Esophagus squamous epithelium (tissue), 5 donors: ENCODE data around the gene IRF3. TPM values are rescaled to one million over a fixed set of nuclear protein-coding genes. Genes with fewer than 3 reads are reported as not detected.

Experiments
- DNase-seq: peaks from one replicate; lab custom pipeline; 2025; lab: John Stamatoyannopoulos, UW
- H3K27ac ChIP-seq, 4 donors: fragments of 200-600 bp; sonication (generic); one replicate each; pipeline ENCODE4 v1.5.1; 2016 to 2019; ENCODE audit warnings: mild to moderate bottlenecking in 1 of 4
- H3K27me3 ChIP-seq, 4 donors: fragments of 200-600 bp; sonication (generic); 1 replicate in 3 of 4; 2 replicates in 1 of 4; pipeline versions ENCODE4 v1.5.1 to v1.6.0; 2017 to 2021; ENCODE audit warnings: antibody characterized with exemption in 1 of 4
- H3K36me3 ChIP-seq, 3 donors: fragments of 200-600 bp; sonication (generic); one replicate each; pipeline ENCODE4 v1.5.1; 2016 to 2019
- H3K4me1 ChIP-seq, 3 donors: fragments of 200-600 bp; sonication (generic); one replicate each; pipeline ENCODE4 v1.5.1; 2017 to 2019
- H3K4me3 ChIP-seq, 4 donors: fragments of 200-600 bp; sonication (generic); 1 replicate in 3 of 4; 2 replicates in 1 of 4; pipeline ENCODE4 v1.5.1; 2016 to 2019; ENCODE audit warnings: mild to moderate bottlenecking in 2 of 4, moderate library complexity in 1 of 4
- H3K9me3 ChIP-seq, 3 donors: fragments of 200-600 bp; sonication (generic); one replicate each; pipeline ENCODE4 v1.5.1; 2016 to 2019
- POLR2A ChIP-seq, 4 donors: fragments of 450-650 bp; IDR thresholded peaks; one replicate each; pipeline ENCODE4 v1.6.1; 2017; ENCODE audit warnings: antibody characterized with exemption in 4 of 4, mild to moderate bottlenecking in 4 of 4, moderate library complexity in 3 of 4
- WGBS, 2 donors: methylation state at CpG; one replicate each; pipeline ENCODE4 v1.1.5; 2018; 5-methylcytosine and 5-hydroxymethylcytosine counted together
- intact Hi-C: fragments of 100-400 bp; cut with DNase I; formaldehyde crosslinking; loops from one replicate; pipeline ENCODE4 v1.15.0; 2022
- total RNA-seq, 4 donors: library from RNA; depleted of rRNA; stranded (reverse); fragments of >200 nt; gene quantifications; one replicate each; pipeline ENCODE4 v1.1.0, GENCODE V29; 2016
- TF ChIP-seq, protein P1 (sequence below), 6 experiments: fragments of 450-650 bp in 4 of 6; fragments of 200-600 bp in 2 of 6; sonication (generic) in 2 of 6; IDR thresholded peaks; one replicate each; pipeline ENCODE4 v1.5.1; 2016 to 2019; ENCODE audit warnings: antibody characterized with exemption in 6 of 6, mild to moderate bottlenecking in 4 of 6, moderate library complexity in 4 of 6
- donor health status: DM: yes; HTN: yes; CAD: no.

IRF3 gene
- total RNA-seq, 4 donors from 2014 or later: 33.5 to 69.1 (median 49.4) TPM

DNA sequence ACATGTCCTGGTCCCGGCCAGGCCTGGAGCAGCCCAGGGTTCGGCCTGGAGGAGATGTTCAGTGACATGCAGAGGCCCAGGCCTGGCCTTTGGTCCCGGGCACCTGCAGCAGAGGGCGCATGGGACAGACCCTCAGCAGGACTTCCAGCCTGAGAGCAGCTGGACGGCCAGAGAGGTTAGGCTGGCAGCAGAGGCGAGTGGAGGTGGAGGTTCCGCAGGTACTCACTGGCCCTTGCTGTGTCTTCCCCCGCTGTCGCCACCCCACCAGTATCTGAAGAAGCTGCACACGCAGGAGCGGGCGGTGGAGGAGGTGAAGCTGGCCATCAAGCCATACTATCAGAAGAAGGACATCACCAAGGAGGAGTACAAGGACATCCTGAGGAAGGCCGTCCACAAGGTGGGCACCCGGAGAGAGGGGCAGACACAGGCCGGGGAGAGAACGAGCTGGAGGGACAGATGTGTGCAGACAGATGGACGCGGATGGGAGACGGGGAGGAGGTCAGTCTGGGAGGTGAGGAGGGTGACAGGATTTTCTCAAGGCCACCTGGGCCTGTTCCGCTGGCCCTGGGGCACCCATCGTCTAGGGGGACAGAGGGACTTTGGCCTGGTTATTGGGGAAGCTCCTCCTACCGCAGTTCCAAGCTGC, 8.0 kb downstream of the IRF3 start:
- WGBS, 2 donors: 88 to 91% methylated on average over 13 to 14 of the region's 22 CpGs
- peaks cover 66 to 100% (median 87%) of the 10 kb centered on the region in 3 donors for H3K36me3 ChIP-seq

DNA sequence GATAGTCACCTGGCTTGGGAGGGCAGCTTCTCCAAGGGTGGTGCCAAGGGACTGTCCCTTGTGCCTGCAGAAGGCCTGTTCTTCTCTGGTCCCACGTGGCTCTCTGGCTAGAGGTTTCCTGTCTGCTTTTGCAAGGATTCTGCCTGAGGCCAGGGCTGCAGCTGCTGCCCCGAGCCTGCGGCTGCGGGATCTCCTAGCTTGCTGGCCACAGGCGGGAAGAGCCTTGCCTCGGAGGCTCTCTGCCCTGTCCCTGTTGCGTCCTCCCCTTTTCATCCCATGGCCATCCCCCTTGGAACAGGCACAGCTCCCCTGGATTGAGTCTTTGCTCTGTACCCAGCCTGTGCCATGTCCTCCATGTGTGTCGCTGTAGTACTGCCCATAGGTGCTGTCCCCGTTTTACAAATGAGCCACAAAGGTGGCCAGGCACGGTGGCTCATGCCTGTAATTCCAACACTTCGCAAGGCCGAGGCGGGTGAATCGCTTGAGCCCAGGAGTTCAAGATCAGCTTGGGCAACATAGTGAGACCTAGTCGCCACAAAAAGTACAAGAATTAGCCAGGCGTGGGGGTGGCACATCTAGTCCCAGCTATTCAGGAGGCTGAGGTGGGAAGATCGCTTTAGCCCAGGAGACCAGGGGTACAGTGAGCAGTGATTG, 9.1 kb downstream of the IRF3 start:
- H3K27me3 ChIP-seq: no peaks in the 10 kb centered on the region
- no peak overlapping the region for H3K27ac ChIP-seq
- TF ChIP-seq, protein P1, sequence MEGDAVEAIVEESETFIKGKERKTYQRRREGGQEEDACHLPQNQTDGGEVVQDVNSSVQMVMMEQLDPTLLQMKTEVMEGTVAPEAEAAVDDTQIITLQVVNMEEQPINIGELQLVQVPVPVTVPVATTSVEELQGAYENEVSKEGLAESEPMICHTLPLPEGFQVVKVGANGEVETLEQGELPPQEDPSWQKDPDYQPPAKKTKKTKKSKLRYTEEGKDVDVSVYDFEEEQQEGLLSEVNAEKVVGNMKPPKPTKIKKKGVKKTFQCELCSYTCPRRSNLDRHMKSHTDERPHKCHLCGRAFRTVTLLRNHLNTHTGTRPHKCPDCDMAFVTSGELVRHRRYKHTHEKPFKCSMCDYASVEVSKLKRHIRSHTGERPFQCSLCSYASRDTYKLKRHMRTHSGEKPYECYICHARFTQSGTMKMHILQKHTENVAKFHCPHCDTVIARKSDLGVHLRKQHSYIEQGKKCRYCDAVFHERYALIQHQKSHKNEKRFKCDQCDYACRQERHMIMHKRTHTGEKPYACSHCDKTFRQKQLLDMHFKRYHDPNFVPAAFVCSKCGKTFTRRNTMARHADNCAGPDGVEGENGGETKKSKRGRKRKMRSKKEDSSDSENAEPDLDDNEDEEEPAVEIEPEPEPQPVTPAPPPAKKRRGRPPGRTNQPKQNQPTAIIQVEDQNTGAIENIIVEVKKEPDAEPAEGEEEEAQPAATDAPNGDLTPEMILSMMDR (IDR thresholded peaks at IDR 0.05): no peak
- no peak for TF ChIP-seq POLR2A (IDR thresholded peaks at IDR 0.05)
- peaks cover 0 to 16% (median 0%) of the 10 kb centered on the region in 3 donors for H3K4me1 ChIP-seq
- peaks cover 59 to 100% (median 81%) of the 10 kb centered on the region in 3 donors for H3K36me3 ChIP-seq
- H3K4me3 ChIP-seq: no peak overlapping the region
- intact Hi-C loops: no loop called here
- no peaks in the 10 kb centered on the region for H3K9me3 ChIP-seq
- DNase-seq: no peak
- WGBS, 2 donors: 87 to 98% methylated on average over 6 to 12 of the region's 17 CpGs

More for the DNA sequence above, 8.0 kb downstream of the IRF3 start:
- DNase-seq: no peak
- Histone ChIP-seq H3K27me3 (no peaks in the 10 kb centered on the region), H3K9me3 (no peaks in the 10 kb centered on the region), H3K4me1 (peaks cover 0 to 20% (median 0%) of the 10 kb centered on the region in 3 donors), H3K4me3 (no peak overlapping the region), H3K27ac (no peak overlapping the region)
- TF ChIP-seq POLR2A (IDR thresholded peaks at IDR 0.05): no peak
- TF ChIP-seq, protein P1 (IDR thresholded peaks at IDR 0.05): no peak
- intact Hi-C loops: no loop called here

DNA sequence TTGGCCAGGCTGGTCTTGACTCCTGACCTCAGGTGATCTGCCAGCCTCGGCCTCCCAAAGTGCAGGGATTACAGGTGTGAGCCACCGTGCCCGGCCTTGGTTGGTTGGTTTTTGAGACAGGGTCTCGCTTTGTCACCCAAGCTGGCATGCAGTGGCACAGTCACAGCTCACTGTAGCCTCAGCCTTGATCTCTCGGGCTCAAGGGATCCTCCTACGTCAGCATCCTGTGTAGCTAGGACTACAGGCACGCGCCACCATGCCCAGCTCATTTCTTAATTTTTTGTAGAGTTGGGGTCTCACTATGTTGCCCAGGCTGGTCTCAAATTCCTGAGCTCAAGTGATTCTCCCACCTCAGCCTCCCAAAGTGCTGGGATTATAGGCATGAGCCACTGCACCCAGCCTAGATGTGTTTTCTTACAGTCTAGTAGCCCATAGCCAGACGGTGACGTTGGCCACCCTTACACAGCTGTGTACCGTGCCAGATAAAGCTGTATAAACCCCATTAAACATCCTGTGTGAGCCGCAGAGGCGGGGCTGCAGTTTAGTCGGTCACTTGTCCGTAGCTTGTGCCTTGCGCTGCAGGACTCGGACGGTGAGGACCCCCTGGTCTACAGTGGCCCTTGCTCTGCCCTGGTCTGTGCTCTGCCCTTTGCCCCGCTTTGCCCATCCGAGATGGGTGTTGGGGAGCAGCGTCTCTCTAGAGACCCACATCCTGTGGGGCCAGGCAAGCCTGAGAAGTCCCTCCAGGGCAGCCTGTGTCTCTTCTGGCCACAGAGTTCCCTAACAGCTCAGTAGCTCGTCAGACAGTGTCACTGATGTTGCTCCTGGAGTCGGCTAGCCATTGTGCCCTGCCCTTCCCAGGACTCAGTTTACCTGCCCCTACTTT, 9.8 kb downstream of the IRF3 start:
- TF ChIP-seq, protein P1 (IDR thresholded peaks at IDR 0.05): no peak
- TF ChIP-seq POLR2A (IDR thresholded peaks at IDR 0.05): no peak
- peaks cover 0 to 14% (median 0%) of the 10 kb centered on the region in 3 donors for H3K4me1 ChIP-seq
- peaks cover 65 to 100% (median 82%) of the 10 kb centered on the region in 3 donors for H3K36me3 ChIP-seq
- DNase-seq: no peak
- intact Hi-C loops: no loop called here
- no peaks in the 10 kb centered on the region for H3K9me3 ChIP-seq
- H3K4me3 ChIP-seq: no peak overlapping the region
- no peak overlapping the region for H3K27ac ChIP-seq
- no peaks in the 10 kb centered on the region for H3K27me3 ChIP-seq
- WGBS, 2 donors: 90 to 91% methylated on average over 10 to 16 of the region's 23 CpGs

DNA sequence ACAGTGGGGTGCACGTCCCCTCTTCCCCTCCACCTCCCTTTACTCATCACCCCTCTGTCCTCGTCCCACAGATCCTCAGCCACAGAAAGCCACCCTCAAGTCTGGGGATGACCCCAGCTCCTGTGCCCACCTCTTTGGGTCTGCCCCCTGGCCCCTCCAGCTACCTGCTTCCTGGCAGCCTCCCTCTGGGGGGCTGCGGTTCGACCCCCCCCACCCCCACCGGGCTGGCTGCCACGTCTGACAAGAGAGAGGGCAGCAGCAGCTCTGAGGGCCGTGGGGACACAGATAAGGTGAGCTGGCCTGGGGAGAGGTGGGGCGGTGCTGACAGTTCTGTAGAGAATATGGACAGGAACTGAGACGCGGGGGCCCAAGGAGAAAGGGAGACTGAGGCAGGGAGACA, 11.1 kb downstream of the IRF3 start:
- H3K36me3 ChIP-seq: peaks cover 65 to 100% (median 79%) of the 10 kb centered on the region in 3 donors

More for the DNA sequence above, 11.1 kb downstream of the IRF3 start:
- TF ChIP-seq, protein P1 (IDR thresholded peaks at IDR 0.05): no peak
- TF ChIP-seq POLR2A (IDR thresholded peaks at IDR 0.05): no peak
- Histone ChIP-seq H3K9me3 (no peaks in the 10 kb centered on the region), H3K4me1 (peaks cover 0 to 3% (median 0%) of the 10 kb centered on the region in 3 donors), H3K27ac (no peak overlapping the region), H3K4me3 (no peak overlapping the region), H3K27me3 (no peaks in the 10 kb centered on the region)
- WGBS, 2 donors: 88 to 89% methylated on average over 1 to 3 of the region's 10 CpGs
- no peak for DNase-seq
- intact Hi-C loops: no loop called here
